Stimulated activated CD4-positive, alpha-beta T cell treated with anti-CD3 and anti-CD28 coated beads, Interleukin-15, amount 100 ng/mL, for 48 hours (primary cell): ENCODE data around the gene KCTD1.

Source experiments
- DNase-seq, 2 donors: peaks; one replicate each; pipeline ENCODE4 v3.0.0-alpha.2; 2020; ENCODE audit warnings: low read depth in 2 of 2

Gene KCTD1

GRCh38 chr18:26548415-26549262, at the start of gene KCTD1:
Gene KCTD1 (minus strand): TSS chr18:26548553. CDS start chr18:26548536, 17 bp downstream.
- DNase-seq: peak; percentile 55 to 65

- no peak for DNase-seq
Measured at GRCh38 chr18:26593365-26594320, 45.3 kb upstream of the KCTD1 start.

GRCh38 chr18:26584745-26585144, 36.4 kb upstream of the KCTD1 start:
- no peak for DNase-seq

GRCh38 chr18:26579941-26580618, 31.7 kb upstream of the KCTD1 start:
- DNase-seq: no peak

GRCh38 chr18:26575865-26576217, 27.5 kb upstream of the KCTD1 start:
- no peak for DNase-seq

GRCh38 chr18:26574958-26575864, 26.9 kb upstream of the KCTD1 start:
- DNase-seq: no peak

- DNase-seq: no peak
Measured at GRCh38 chr18:26568926-26569665, 20.7 kb upstream of the KCTD1 start.

- DNase-seq: no peak
Measured at GRCh38 chr18:26568513-26568912, 20.2 kb upstream of the KCTD1 start.

GRCh38 chr18:26566874-26567555, 18.7 kb upstream of the KCTD1 start:
- DNase-seq: no peak

GRCh38 chr18:26565514-26565913, 17.2 kb upstream of the KCTD1 start:
- no peak for DNase-seq

- no peak for DNase-seq
Measured at GRCh38 chr18:26563024-26563423, 14.7 kb upstream of the KCTD1 start.

- DNase-seq: no peak
Measured at GRCh38 chr18:26562568-26562967, 14.2 kb upstream of the KCTD1 start.

- DNase-seq: no peak
Measured at GRCh38 chr18:26561769-26562168, 13.4 kb upstream of the KCTD1 start.

GRCh38 chr18:26556573-26556972, 8.2 kb upstream of the KCTD1 start:
- no peak for DNase-seq

GRCh38 chr18:26555804-26556553, 7.6 kb upstream of the KCTD1 start:
- no peak for DNase-seq

GRCh38 chr18:26553943-26554342, 5.6 kb upstream of the KCTD1 start:
- no peak for DNase-seq

- DNase-seq: no peak
Measured at GRCh38 chr18:26551695-26552081, 3.3 kb upstream of the KCTD1 start.

- no peak for DNase-seq
Measured at GRCh38 chr18:26550998-26551694, 2.8 kb upstream of the KCTD1 start.
